Measurements from ENCODE around the gene MIAT. TPM values are rescaled to one million over a fixed set of nuclear protein-coding genes. Genes with fewer than 3 reads are reported as not detected.

MIAT gene
- total RNA-seq, 1 experiment from 2014 or later, result 0.48 TPM

DNA sequence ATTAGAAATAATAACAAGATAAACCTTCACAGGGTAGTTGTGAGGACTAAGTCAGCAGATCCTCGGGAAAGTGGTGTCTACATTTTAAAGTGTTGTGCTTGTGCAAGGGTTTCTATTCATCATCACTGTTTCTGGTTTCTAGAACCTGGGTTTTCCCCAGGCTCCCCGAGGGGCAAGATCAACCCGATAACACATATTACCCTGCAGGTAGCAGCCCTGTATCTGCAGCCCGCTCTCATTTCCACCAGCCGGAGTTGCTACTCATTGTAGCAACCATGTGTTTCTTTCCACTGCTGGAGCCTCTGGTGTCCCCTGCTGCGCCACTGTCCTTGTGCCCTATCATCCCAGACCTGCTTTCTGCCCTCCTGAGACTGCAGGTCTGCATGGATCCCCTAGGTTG is 67.0 kb downstream of the MIAT start:
- ChIA-PET POLR2A (ENCODE audit: unreplicated experiment) (no interaction called here), CTCF (no interaction called here)
- Histone ChIP-seq H2AFZ (no peak overlapping the region), H3F3A (ENCODE audit: insufficient read depth, low read depth) (no peaks in the 10 kb centered on the region), H3K27ac (no peak overlapping the region), H4K20me1 (ENCODE audit: insufficient read depth) (no peaks in the 10 kb centered on the region), H3K4me1 (replicated peaks; ENCODE audit: insufficient read depth) (no peaks in the 10 kb centered on the region), H3K9me2 (ENCODE audit: insufficient read depth) (no peaks in the 10 kb centered on the region), H3K79me2 (ENCODE audit: low read depth) (no peaks in the 10 kb centered on the region), H3K9me3 (ENCODE audit: insufficient read depth, low read depth) (no peaks in the 10 kb centered on the region), H3K36me3 (ENCODE audit: low read depth) (no peaks in the 10 kb centered on the region), H3K4me3 (no peak overlapping the region), H3K27me3 (ENCODE audit: insufficient read depth, low read depth) (no peaks in the 10 kb centered on the region), H3K4me2 (no peak overlapping the region)
- intact Hi-C loops (cut with micrococcal nuclease; ENCODE audit: unreplicated experiment), result no loop called here
- DNase-seq, result no peak
- no TSS peak for BruUV-seq (replicated peaks)
- no peak for TF ChIP-seq EZH2 (IDR thresholded peaks at IDR 0.05; ENCODE audit: low read depth)
- TF ChIP-seq, protein P1, sequence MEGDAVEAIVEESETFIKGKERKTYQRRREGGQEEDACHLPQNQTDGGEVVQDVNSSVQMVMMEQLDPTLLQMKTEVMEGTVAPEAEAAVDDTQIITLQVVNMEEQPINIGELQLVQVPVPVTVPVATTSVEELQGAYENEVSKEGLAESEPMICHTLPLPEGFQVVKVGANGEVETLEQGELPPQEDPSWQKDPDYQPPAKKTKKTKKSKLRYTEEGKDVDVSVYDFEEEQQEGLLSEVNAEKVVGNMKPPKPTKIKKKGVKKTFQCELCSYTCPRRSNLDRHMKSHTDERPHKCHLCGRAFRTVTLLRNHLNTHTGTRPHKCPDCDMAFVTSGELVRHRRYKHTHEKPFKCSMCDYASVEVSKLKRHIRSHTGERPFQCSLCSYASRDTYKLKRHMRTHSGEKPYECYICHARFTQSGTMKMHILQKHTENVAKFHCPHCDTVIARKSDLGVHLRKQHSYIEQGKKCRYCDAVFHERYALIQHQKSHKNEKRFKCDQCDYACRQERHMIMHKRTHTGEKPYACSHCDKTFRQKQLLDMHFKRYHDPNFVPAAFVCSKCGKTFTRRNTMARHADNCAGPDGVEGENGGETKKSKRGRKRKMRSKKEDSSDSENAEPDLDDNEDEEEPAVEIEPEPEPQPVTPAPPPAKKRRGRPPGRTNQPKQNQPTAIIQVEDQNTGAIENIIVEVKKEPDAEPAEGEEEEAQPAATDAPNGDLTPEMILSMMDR (conservative IDR thresholded peaks at IDR 0.05), result no peak

DNA sequence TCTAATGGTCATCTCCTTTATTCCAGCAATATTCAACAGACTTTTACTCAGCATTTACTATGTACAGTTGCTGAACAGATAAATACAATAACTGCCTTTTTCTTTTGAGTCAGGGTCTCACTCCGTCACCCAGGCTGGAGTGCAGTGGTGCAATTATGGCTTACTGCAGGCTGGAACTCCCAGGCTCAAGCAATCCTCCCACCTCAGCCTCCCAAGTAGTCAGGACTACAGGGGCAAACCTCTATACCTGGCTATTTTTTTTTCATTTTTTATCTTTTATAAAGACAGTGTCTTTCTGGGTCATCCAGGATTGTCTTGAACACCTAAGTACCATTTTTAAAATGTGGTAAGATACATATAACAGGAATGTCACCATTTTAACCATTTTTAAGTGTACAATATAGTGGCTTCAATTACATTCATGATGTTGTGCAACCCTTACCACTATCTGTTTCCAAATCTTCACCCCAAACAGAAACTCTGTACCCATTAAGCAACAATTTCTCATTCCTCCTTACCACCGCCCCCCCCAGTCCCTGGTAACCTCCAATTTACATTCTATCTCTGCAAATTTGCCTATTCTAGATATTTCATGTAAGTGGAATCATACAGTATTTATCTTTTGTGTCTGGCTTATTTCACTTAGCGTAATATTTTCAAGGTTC is 67.8 kb downstream of the MIAT start:
- TF ChIP-seq, protein P1 (conservative IDR thresholded peaks at IDR 0.05), result no peak
- no peak for TF ChIP-seq EZH2 (IDR thresholded peaks at IDR 0.05; ENCODE audit: low read depth)
- Histone ChIP-seq H3K36me3 (ENCODE audit: low read depth) (no peaks in the 10 kb centered on the region), H3K27ac (no peak overlapping the region), H3K4me3 (no peak overlapping the region), H3K4me1 (replicated peaks; ENCODE audit: insufficient read depth) (no peaks in the 10 kb centered on the region), H4K20me1 (ENCODE audit: insufficient read depth) (no peaks in the 10 kb centered on the region), H3K9me2 (ENCODE audit: insufficient read depth) (no peaks in the 10 kb centered on the region), H3K79me2 (ENCODE audit: low read depth) (no peaks in the 10 kb centered on the region), H3K9me3 (ENCODE audit: insufficient read depth, low read depth) (no peaks in the 10 kb centered on the region), H3F3A (ENCODE audit: insufficient read depth, low read depth) (no peaks in the 10 kb centered on the region), H2AFZ (no peak overlapping the region), H3K4me2 (no peak overlapping the region), H3K27me3 (ENCODE audit: insufficient read depth, low read depth) (no peaks in the 10 kb centered on the region)
- no TSS peak for BruUV-seq (replicated peaks)
- no peak for DNase-seq
- POLR2A ChIA-PET (ENCODE audit: unreplicated experiment), result no interaction called here
- CTCF ChIA-PET, result no interaction called here
- intact Hi-C loops (cut with micrococcal nuclease; ENCODE audit: unreplicated experiment), result no loop called here

Other genes starting within 250 kb of the MIAT start
- 0.33 and 0.44 TPM in 2 replicates for gene ASPHD2, start 228.3 kb upstream of the MIAT start, total RNA-seq (2021)
- 21.2 and 33.1 TPM in 2 replicates for gene HPS4, start 173.8 kb upstream of the MIAT start, total RNA-seq (2021)
- gene SRRD, start 173.7 kb upstream of the MIAT start, total RNA-seq (2021), result 7.1 and 9.5 TPM in 2 replicates
- gene TFIP11, start 145.1 kb upstream of the MIAT start, total RNA-seq (2021), result 17.3 and 18.5 TPM in 2 replicates
- gene TPST2, start 67.5 kb upstream of the MIAT start, total RNA-seq (2021), result 13.5 and 18.9 TPM in 2 replicates
- gene CRYBB1, start 39.6 kb upstream of the MIAT start, total RNA-seq (2021), result not detected in 2 replicates
- gene CRYBA4, start 35.6 kb upstream of the MIAT start, total RNA-seq (2021), result not detected in 2 replicates